Neural progenitor cell (in vitro differentiated cells): ENCODE results near the gene MAD1L1.

Source experiments
- EZH2 ChIP-seq: fragments of 200-600 bp; sonication (generic); IDR thresholded peaks from 2 replicates; pipeline ENCODE4 v1.6.1; 2017; ENCODE audit warnings: antibody characterized with exemption, mild to moderate bottlenecking, moderate library complexity
- EZH2phosphoT487 ChIP-seq: fragments of 200-600 bp; sonication (generic); IDR thresholded peaks from 2 replicates; pipeline ENCODE4 v1.6.1; 2017; ENCODE audit warnings: antibody characterized with exemption
- TF ChIP-seq, protein P1 (sequence below): fragments of 200-600 bp; sonication (generic); IDR thresholded peaks from 2 replicates; pipeline ENCODE4 v1.5.1; 2017; ENCODE audit warnings: antibody characterized with exemption, mild to moderate bottlenecking

DNA sequence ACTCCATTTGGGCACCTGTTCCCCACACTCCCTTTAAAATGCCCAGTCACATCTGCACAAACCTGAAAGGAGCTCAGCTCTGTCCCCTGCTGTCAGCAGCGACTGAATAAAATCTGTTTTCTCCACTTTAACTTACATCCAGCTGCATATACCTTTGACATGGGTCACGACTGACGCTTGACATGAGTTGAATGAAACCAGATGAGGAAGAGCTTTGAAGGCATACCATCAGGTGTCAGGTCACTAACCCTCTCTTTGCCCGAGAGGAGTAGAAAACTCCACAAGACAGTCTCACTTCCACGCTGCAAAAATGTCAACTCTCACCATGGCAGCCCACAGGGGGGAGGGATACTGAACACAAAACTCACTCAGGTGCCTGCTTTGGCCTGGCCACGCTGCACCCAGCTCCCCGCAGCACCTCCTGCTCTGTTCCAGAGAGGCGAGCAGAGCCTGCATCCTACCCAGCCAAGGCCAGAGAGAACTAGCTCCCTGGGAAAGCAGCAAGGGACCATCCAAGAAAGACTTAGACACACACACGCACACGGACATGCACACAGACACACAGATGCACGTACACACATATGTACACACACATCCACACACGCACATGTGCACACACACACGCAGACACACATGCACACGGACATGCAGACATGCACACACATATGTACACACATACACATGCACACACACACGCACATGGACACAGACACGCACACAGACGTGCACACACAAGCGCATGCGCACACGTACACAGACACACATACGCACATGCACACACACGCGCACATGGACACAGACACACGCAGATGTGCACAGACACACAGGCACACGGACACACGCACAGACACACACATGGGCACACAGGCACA lies 191.0 kb downstream of the MAD1L1 start:
- TF ChIP-seq, protein P1, sequence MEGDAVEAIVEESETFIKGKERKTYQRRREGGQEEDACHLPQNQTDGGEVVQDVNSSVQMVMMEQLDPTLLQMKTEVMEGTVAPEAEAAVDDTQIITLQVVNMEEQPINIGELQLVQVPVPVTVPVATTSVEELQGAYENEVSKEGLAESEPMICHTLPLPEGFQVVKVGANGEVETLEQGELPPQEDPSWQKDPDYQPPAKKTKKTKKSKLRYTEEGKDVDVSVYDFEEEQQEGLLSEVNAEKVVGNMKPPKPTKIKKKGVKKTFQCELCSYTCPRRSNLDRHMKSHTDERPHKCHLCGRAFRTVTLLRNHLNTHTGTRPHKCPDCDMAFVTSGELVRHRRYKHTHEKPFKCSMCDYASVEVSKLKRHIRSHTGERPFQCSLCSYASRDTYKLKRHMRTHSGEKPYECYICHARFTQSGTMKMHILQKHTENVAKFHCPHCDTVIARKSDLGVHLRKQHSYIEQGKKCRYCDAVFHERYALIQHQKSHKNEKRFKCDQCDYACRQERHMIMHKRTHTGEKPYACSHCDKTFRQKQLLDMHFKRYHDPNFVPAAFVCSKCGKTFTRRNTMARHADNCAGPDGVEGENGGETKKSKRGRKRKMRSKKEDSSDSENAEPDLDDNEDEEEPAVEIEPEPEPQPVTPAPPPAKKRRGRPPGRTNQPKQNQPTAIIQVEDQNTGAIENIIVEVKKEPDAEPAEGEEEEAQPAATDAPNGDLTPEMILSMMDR, result no peak
- TF ChIP-seq EZH2 (no peak), EZH2phosphoT487 (no peak)
